Activated CD4-positive, alpha-beta T cell treated with anti-CD3 and anti-CD28 coated beads, Interleukin-2, amount 50 U/mL, for 1 hour (primary cell): ENCODE results near the gene FBLN2.

ENCODE experiments used
- DNase-seq: peaks from one replicate; pipeline ENCODE4 v3.0.0-alpha.2; 2020

Gene FBLN2

GRCh38 chr3:13671482-13672233 is 122.7 kb downstream of the FBLN2 start:
- no peak for DNase-seq

GRCh38 chr3:13673207-13673606 is 124.3 kb downstream of the FBLN2 start:
- no peak for DNase-seq

GRCh38 chr3:13674538-13675185 is 125.7 kb downstream of the FBLN2 start:
- no peak for DNase-seq

GRCh38 chr3:13676356-13677017 is 127.6 kb downstream of the FBLN2 start:
- DNase-seq = no peak

GRCh38 chr3:13677272-13677671 is 128.3 kb downstream of the FBLN2 start:
- DNase-seq = no peak

- no peak for DNase-seq
These were observed 133.0 kb downstream of the FBLN2 start for GRCh38 chr3:13681931-13682330.

GRCh38 chr3:13682331-13683013 is 133.5 kb downstream of the FBLN2 start:
- no peak for DNase-seq

- no peak for DNase-seq
These were observed 134.4 kb downstream of the FBLN2 start for GRCh38 chr3:13683288-13683687.

- DNase-seq = no peak
These were observed 134.8 kb downstream of the FBLN2 start for GRCh38 chr3:13683772-13684171.

GRCh38 chr3:13684350-13684749 is 135.4 kb downstream of the FBLN2 start:
- DNase-seq = no peak

- DNase-seq = no peak
These were observed 135.9 kb downstream of the FBLN2 start for GRCh38 chr3:13684854-13685253.

GRCh38 chr3:13685721-13686120 is 136.8 kb downstream of the FBLN2 start:
- DNase-seq = no peak

GRCh38 chr3:13686367-13687160 is 137.6 kb downstream of the FBLN2 start:
- no peak for DNase-seq

- no peak for DNase-seq
These were observed 138.6 kb downstream of the FBLN2 start for GRCh38 chr3:13687517-13687943.
